Measurements from ENCODE around the gene IQSEC1. TPM values are rescaled to one million over a fixed set of nuclear protein-coding genes. Genes with fewer than 3 reads are reported as not detected.

Gene IQSEC1
- total RNA-seq, 1 donor from 2014 or later: 37.2 TPM

DNA sequence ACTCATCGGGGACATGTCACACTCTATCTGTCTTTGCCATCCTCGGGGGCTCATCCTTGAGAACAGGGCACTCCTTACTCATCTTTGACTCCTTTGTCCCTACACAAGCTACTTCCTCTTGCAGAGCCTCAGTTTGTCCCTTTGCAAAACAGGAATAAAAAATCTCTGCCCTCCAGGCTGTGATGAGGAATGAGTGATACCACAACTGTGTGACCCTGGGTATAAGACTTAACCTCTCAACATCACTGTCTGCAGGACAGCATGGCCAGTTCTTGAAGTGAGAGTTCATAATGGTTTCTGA is 48.5 kb downstream of the IQSEC1 start:
- TF ChIP-seq, protein P1, sequence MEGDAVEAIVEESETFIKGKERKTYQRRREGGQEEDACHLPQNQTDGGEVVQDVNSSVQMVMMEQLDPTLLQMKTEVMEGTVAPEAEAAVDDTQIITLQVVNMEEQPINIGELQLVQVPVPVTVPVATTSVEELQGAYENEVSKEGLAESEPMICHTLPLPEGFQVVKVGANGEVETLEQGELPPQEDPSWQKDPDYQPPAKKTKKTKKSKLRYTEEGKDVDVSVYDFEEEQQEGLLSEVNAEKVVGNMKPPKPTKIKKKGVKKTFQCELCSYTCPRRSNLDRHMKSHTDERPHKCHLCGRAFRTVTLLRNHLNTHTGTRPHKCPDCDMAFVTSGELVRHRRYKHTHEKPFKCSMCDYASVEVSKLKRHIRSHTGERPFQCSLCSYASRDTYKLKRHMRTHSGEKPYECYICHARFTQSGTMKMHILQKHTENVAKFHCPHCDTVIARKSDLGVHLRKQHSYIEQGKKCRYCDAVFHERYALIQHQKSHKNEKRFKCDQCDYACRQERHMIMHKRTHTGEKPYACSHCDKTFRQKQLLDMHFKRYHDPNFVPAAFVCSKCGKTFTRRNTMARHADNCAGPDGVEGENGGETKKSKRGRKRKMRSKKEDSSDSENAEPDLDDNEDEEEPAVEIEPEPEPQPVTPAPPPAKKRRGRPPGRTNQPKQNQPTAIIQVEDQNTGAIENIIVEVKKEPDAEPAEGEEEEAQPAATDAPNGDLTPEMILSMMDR (IDR thresholded peaks at IDR 0.05): no peak
- Mint-ChIP-seq H3K9me3 (ENCODE audit: low read depth) (no peaks in the 10 kb centered on the region), H3K4me1 (ENCODE audit: low read depth) (peaks cover 58% of the 10 kb centered on the region), H3K4me3 (ENCODE audit: unreplicated experiment) (no peak overlapping the region), H3K27ac (ENCODE audit: unreplicated experiment) (peak overlapping the region; percentile 63), H3K36me3 (ENCODE audit: low read depth) (peaks cover 3% of the 10 kb centered on the region), H3K27me3 (ENCODE audit: low read depth) (peaks cover 5% of the 10 kb centered on the region)
- DNase-seq (ENCODE audit: low spot score): no peak

DNA sequence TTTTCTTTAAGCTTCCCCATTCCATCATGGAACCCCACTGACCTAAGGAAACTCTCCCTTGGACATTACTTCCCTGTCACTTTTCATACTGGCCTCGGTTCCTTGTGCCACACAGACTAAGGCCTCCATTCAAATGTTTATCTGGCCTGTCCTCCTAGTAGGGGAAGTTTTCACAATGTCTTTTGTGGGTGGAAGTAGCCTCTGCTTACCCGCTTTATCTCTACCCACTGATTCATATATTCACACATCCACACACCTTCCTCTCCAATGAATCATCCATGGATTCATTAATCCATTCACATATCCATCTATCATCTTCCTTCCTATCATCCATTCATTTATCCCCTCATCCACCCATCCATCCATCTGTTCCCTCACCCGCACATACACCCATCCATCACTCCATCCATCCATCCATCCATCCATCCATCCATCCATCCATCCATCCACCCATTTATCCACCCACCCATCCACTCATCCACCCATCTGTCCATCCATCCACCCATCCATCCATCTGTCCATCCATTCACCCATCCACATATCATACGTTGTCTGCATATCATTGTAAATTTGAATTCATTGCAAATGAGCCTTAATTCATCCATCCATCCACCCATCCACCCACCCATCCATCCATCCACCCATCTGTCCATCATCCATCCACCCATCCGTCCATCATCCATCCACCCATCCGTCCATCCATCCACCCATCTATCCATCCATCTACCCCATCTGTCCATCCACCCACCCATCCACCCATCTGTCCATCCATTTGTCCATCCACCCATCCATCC is 49.1 kb downstream of the IQSEC1 start:
- no peaks in the 10 kb centered on the region for H3K9me3 Mint-ChIP-seq (ENCODE audit: low read depth)
- peaks cover 5% of the 10 kb centered on the region for H3K27me3 Mint-ChIP-seq (ENCODE audit: low read depth)
- no peak overlapping the region for H3K27ac Mint-ChIP-seq (ENCODE audit: unreplicated experiment)
- TF ChIP-seq, protein P1 (IDR thresholded peaks at IDR 0.05): no peak
- H3K36me3 Mint-ChIP-seq (ENCODE audit: low read depth): peaks cover 3% of the 10 kb centered on the region
- no peak overlapping the region for H3K4me3 Mint-ChIP-seq (ENCODE audit: unreplicated experiment)
- peaks cover 63% of the 10 kb centered on the region for H3K4me1 Mint-ChIP-seq (ENCODE audit: low read depth)
- DNase-seq (ENCODE audit: low spot score): peak; percentile 10

DNA sequence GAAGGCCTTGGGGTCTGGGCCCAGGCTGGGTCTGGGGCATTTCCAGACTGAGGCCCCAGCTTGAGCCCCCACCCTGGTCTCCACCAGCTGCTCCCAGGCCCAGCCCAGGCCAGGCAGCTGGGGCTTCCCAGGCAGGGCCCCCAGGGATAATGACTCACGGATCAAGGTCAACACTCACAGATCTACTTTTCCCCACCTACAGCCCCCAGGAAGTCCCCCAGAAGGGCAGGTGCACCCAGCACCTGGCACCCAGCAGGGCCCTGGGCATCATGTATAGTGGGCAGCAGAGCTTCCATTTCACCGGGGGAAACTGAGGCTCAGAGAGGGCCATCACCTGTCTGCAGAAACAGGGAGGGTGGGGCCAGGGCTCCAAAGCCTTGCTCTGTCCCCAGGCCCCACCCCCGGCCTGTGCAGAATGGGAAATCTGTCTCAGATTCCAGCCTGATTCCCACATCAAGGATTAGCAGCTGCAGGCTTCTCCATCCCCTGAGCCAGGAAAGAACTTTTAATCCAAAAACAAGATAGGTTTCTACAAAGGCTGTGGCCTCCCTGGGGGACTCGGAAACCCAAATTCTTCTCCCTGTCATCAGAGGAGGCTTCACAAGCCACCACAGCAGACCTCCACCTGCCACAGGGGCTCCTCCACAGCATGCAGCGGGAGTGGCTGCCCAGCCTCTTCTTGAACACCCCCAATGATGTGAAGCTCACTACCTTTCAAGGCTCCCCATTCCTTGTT is 49.8 kb downstream of the IQSEC1 start:
- Mint-ChIP-seq H3K9me3 (ENCODE audit: low read depth) (no peaks in the 10 kb centered on the region), H3K36me3 (ENCODE audit: low read depth) (peaks cover 3% of the 10 kb centered on the region), H3K27me3 (ENCODE audit: low read depth) (peaks cover 5% of the 10 kb centered on the region), H3K4me1 (ENCODE audit: low read depth) (peaks cover 71% of the 10 kb centered on the region), H3K4me3 (ENCODE audit: unreplicated experiment) (no peak overlapping the region), H3K27ac (ENCODE audit: unreplicated experiment) (peak overlapping the region; percentile 61)
- peak; percentile 76 for DNase-seq (ENCODE audit: low spot score)
- TF ChIP-seq, protein P1 (IDR thresholded peaks at IDR 0.05): no peak

DNA sequence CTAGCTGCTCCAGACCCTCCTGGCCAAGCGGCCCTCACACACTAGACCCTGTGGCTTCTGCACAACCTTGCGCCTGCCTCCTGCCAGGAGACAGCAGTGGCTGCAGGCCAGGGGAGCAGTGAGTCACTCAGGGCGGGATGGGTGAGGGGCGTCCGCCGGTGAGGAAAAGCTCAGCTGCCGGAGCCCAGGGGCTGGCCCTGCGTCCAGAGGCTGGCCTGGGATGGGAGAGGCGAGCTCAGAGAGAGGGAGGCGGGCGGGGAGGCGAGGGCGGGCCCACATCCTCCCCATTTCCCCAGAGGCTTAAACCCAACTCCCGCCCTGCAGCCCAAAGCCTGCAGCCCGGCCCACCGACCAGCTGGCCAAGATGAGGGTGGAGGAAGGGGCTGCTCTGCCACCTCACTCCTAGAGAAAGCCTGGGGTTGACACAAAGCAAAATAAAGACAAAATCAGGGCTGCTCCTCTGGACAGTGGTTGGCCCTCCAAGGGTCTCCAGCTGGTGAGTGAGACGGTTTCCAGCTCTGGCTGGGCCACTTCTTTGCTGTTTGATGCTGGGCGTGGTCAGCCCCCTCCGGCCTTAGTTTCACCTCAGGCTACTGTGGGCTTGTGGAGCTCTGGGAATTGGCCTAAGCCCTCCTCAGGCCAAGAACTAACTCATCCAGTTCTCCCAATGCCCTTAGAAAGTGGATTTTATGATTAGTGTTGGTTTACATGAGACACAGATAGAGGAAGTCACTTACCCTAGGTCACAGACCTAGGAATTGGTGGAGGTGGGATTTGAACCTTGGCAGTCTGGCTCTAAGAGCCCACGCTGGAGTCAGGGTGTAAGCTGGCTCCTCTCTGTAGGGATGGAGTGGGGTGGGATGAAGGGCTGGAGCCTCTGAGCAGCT is 50.6 kb downstream of the IQSEC1 start:
- peak overlapping the region; percentile 52 for H3K4me3 Mint-ChIP-seq (ENCODE audit: unreplicated experiment)
- peaks cover 79% of the 10 kb centered on the region for H3K4me1 Mint-ChIP-seq (ENCODE audit: low read depth)
- H3K9me3 Mint-ChIP-seq (ENCODE audit: low read depth): no peaks in the 10 kb centered on the region
- H3K27ac Mint-ChIP-seq (ENCODE audit: unreplicated experiment): peak overlapping the region; percentile 53
- TF ChIP-seq, protein P1 (IDR thresholded peaks at IDR 0.05): no peak
- H3K36me3 Mint-ChIP-seq (ENCODE audit: low read depth): peaks cover 3% of the 10 kb centered on the region
- peaks cover 5% of the 10 kb centered on the region for H3K27me3 Mint-ChIP-seq (ENCODE audit: low read depth)
- peak; percentile 93 for DNase-seq (ENCODE audit: low spot score)
